Suppressor macrophage treated with lipopolysaccharide for 1 hour (primary cell): Measurements from ENCODE around the gene NR3C1.

Experiments
- DNase-seq, 3 donors: peaks; one replicate each; pipeline ENCODE4 v3.0.0-alpha.2; 2020 to 2022

The NR3C1 gene

GRCh38 chr5:143403593-143404415 is at the start of gene NR3C1:
NR3C1 (minus strand) TSS chr5:143403686; CDS start chr5:143400839, 2,847 bp downstream.
- peak; percentile 91 to 96 (median 94) for DNase-seq

- DNase-seq = no peak
These were observed 46.3 kb upstream of the NR3C1 start for GRCh38 chr5:143449772-143450171.

- DNase-seq = no peak
These were observed 45.0 kb upstream of the NR3C1 start for GRCh38 chr5:143448518-143448917.

- DNase-seq = peak in 1 of 3 donors; percentile 39
These were observed 44.5 kb upstream of the NR3C1 start for GRCh38 chr5:143447983-143448382.

- peak in 1 of 3 donors; percentile 20 for DNase-seq
These were observed 43.2 kb upstream of the NR3C1 start for GRCh38 chr5:143446535-143447226.

GRCh38 chr5:143445776-143446175 is 42.3 kb upstream of the NR3C1 start:
- DNase-seq = peak in 1 of 3 donors; percentile 10

GRCh38 chr5:143443330-143443729 is 39.8 kb upstream of the NR3C1 start:
- no peak for DNase-seq

- DNase-seq = no peak
These were observed 38.9 kb upstream of the NR3C1 start for GRCh38 chr5:143442385-143442784.

- DNase-seq = no peak
These were observed 37.1 kb upstream of the NR3C1 start for GRCh38 chr5:143440448-143441115.

- no peak for DNase-seq
These were observed 34.3 kb upstream of the NR3C1 start for GRCh38 chr5:143437666-143438273.

- DNase-seq = peak in 2 of 3 donors; percentile 24 to 37
These were observed 33.4 kb upstream of the NR3C1 start for GRCh38 chr5:143436871-143437270.

- DNase-seq = peak; percentile 79 to 88 (median 87)
These were observed 31.7 kb upstream of the NR3C1 start for GRCh38 chr5:143435210-143435657.

- peak; percentile 53 to 80 (median 77) for DNase-seq
These were observed 31.0 kb upstream of the NR3C1 start for GRCh38 chr5:143434261-143435209.

GRCh38 chr5:143433670-143434069 is 30.2 kb upstream of the NR3C1 start:
- DNase-seq = no peak

- peak in 1 of 3 donors; percentile 21 for DNase-seq
These were observed 29.3 kb upstream of the NR3C1 start for GRCh38 chr5:143432658-143433239.

- DNase-seq = no peak
These were observed 28.3 kb upstream of the NR3C1 start for GRCh38 chr5:143431789-143432188.

- peak; percentile 40 to 83 (median 81) for DNase-seq
These were observed 25.4 kb upstream of the NR3C1 start for GRCh38 chr5:143428738-143429420.

- DNase-seq = peak; percentile 68 to 88 (median 79)
These were observed 24.7 kb upstream of the NR3C1 start for GRCh38 chr5:143428155-143428554.

GRCh38 chr5:143427122-143427735 is 23.7 kb upstream of the NR3C1 start:
- no peak for DNase-seq

- DNase-seq = no peak
These were observed 23.0 kb upstream of the NR3C1 start for GRCh38 chr5:143426437-143426991.
